HepG2 (cell line): ENCODE data around the gene PDCD10. TPM values are rescaled to one million over a fixed set of nuclear protein-coding genes. Genes with fewer than 3 reads are reported as not detected.

Source experiments
- ARNTL ChIP-seq: sonication (generic); formaldehyde crosslinking; IDR thresholded peaks from 2 replicates; pipeline ENCODE4 v1.4.0; 2020; ENCODE audit warnings: mild to moderate bottlenecking, missing genetic modification reagents
- ATF1 ChIP-seq: IDR thresholded peaks from 2 replicates; pipeline ENCODE4 v1.6.1; 2016; ENCODE audit warnings: mild to moderate bottlenecking, control low read depth
- ELF1 ChIP-seq: sonication (generic); formaldehyde crosslinking; IDR thresholded peaks from 2 replicates; pipeline ENCODE4 v1.4.0; 2020; ENCODE audit warnings: missing genetic modification reagents
- FOXO1 ChIP-seq: sonication (generic); formaldehyde crosslinking; IDR thresholded peaks from 2 replicates; pipeline ENCODE4 v1.4.0; 2020; ENCODE audit warnings: missing genetic modification reagents
- HDAC2 ChIP-seq: sonication (generic); formaldehyde crosslinking; IDR thresholded peaks from 2 replicates; pipeline ENCODE4 v1.4.0; 2020; ENCODE audit warnings: missing genetic modification reagents
- KAT8 ChIP-seq: IDR thresholded peaks from 2 replicates; pipeline ENCODE4 v1.6.1; 2016; ENCODE audit warnings: missing genetic modification reagents, missing compliant biosample characterization
- MNT ChIP-seq: fragments of 450-650 bp; IDR thresholded peaks from 2 replicates; pipeline ENCODE4 v1.6.1; 2016
- ONECUT2 ChIP-seq: sonication (generic); formaldehyde crosslinking; IDR thresholded peaks from 2 replicates; pipeline ENCODE4 v1.4.0; 2020; ENCODE audit warnings: missing genetic modification reagents
- PBX3 ChIP-seq: sonication (generic); formaldehyde crosslinking; IDR thresholded peaks from 2 replicates; pipeline ENCODE4 v1.8.1; 2023; ENCODE audit warnings: missing genetic modification reagents, inconsistent platforms, borderline replicate concordance
- PPARG ChIP-seq: conservative IDR thresholded peaks from 2 replicates; pipeline ENCODE4 v1.6.1; 2016; ENCODE audit warnings: missing biosample characterization, missing genetic modification reagents
- PTBP1 ChIP-seq: fragments of 200-400 bp; formaldehyde crosslinking; IDR thresholded peaks from 2 replicates; pipeline ENCODE4 v1.6.1; 2018; ENCODE audit warnings: low read length, low read depth; ENCODE audit not compliant: poor library complexity, severe bottlenecking
- SCMH1 ChIP-seq: sonication (generic); formaldehyde crosslinking; IDR thresholded peaks from 2 replicates; pipeline ENCODE4 v1.9.0; 2021; ENCODE audit warnings: missing genetic modification reagents, mild to moderate bottlenecking, borderline replicate concordance
- SOX5 ChIP-seq: IDR thresholded peaks from 2 replicates; pipeline ENCODE4 v1.6.1; 2016; ENCODE audit warnings: borderline replicate concordance
- TEAD3 ChIP-seq: optimal IDR thresholded peaks from 2 replicates; pipeline ENCODE3; 2016; ENCODE audit warnings: borderline replicate concordance
- TERF1 ChIP-seq: sonication (generic); formaldehyde crosslinking; IDR thresholded peaks from 2 replicates; pipeline ENCODE4 v1.8.0; 2022; ENCODE audit warnings: mild to moderate bottlenecking, missing genetic modification reagents, moderate library complexity
- ZFP36L1 ChIP-seq: sonication (generic); formaldehyde crosslinking; IDR thresholded peaks from 2 replicates; pipeline ENCODE4 v1.8.0; 2022; ENCODE audit warnings: mild to moderate bottlenecking, missing genetic modification reagents, moderate library complexity
- ZFY ChIP-seq: sonication (generic); formaldehyde crosslinking; IDR thresholded peaks from 2 replicates; pipeline ENCODE4 v1.4.0; 2020; ENCODE audit warnings: missing genetic modification reagents
- ZKSCAN5 ChIP-seq: sonication (generic); formaldehyde crosslinking; IDR thresholded peaks from 2 replicates; pipeline ENCODE4 v1.5.1; 2020; ENCODE audit warnings: mild to moderate bottlenecking, missing genetic modification reagents
- ZNF383 ChIP-seq: sonication (generic); formaldehyde crosslinking; IDR thresholded peaks from 2 replicates; pipeline ENCODE4 v1.4.0; 2020; ENCODE audit warnings: missing genetic modification reagents, mild to moderate bottlenecking, borderline replicate concordance
- polyA plus RNA-seq, 8 experiments: library from polyadenylated mRNA; depleted of rRNA in 3 of 8; stranded (reverse) in 7 of 8; unstranded in 1 of 8; fragments of >200 nt; fragmentation: Illumina TruSeq in 4 of 8; extraction: Trizol in 4 of 8; gene quantifications; 2 replicates each; pipeline versions ENCODE4 v1.2.1 to v1.2.3, GENCODE V29; 2011 to 2016; ENCODE audit warnings: low read depth in 4 of 8, missing spikeins in 1 of 8, mixed read lengths in 1 of 8; ENCODE audit not compliant: insufficient read depth in 1 of 8
- total RNA-seq, 5 experiments: library from RNA; depleted of rRNA; stranded (reverse); fragments of >200 nt; fragmentation: Illumina TruSeq; extraction: Trizol; gene quantifications; 2 replicates each; pipeline ENCODE4 v1.2.3, GENCODE V29; 2016; ENCODE audit warnings: low read depth in 1 of 5
- TF ChIP-seq, protein P1 (sequence below): IDR thresholded peaks from 2 replicates; pipeline ENCODE4 v1.6.1; 2016; ENCODE audit warnings: missing biosample characterization, missing genetic modification reagents, low read depth
- TF ChIP-seq, protein P2 (sequence below): sonication (generic); formaldehyde crosslinking; IDR thresholded peaks from 2 replicates; pipeline ENCODE4 v1.4.0; 2020; ENCODE audit warnings: mild to moderate bottlenecking, low read depth, missing genetic modification reagents
- TF ChIP-seq, protein P3 (sequence below): sonication (generic); formaldehyde crosslinking; IDR thresholded peaks from 2 replicates; pipeline ENCODE4 v1.4.0; 2020; ENCODE audit warnings: missing genetic modification reagents

Gene PDCD10
- total and polyA plus RNA-seq, 2 of the 13 experiments (the other 11 are each of a cell fraction or from before 2014, with no cell fraction given) = 48.5 to 53.9 TPM

DNA sequence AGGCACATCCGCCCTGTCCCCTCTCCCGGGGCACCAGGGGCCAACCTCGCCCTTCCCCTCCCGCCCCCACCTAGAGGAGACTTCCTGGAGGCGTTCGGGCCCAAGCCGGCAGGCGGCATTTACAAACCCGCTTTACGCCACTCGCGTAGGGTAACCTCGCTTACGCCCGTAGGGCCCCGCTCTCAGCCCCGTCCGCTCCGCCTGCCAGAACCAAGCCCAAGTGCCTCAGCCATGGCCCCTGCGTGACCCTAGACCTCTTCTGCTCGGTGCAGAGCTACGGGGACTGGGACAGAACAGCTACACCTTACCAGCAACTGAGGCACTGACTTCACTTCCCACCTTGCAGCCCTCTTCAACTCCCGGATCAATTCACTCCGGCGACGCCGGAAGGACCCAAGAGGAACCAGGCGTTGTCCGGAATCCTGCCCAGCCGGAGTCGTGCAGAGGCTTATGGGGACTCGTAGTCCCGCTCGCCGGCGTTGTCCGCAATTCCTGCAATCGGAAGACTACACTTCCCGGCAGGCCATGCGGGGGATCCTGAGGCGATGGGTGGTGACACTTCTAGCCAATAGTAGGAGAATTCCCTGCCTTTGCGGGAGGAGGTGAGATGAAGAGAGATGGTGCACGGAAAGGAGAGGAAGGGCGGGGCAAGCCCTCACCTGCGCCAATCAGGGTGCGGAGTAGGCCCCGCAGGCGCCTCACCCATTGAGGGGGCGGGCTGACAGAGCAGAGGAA is at the start of gene PDCD10 (continued):
- TF ChIP-seq SOX5 (CRISPR knock-in tag) (peak; percentile 49; the same call in 1 of the 2 replicates), ONECUT2 (CRISPR knock-in tag) (peak; percentile 59), ARNTL (no peak), ZNF383 (CRISPR knock-in tag) (no peak), ZKSCAN5 (CRISPR knock-in tag) (peak; percentile 94), FOXO1 (CRISPR knock-in tag) (0 out of 2 replicates have a peak, but pooled peaks have one; percentile 1), PPARG (CRISPR knock-in tag) (no peak), ZFP36L1 (CRISPR knock-in tag) (0 out of 2 replicates have a peak, but pooled peaks have one; percentile 62), ELF1 (CRISPR knock-in tag) (peak; percentile 87), TERF1 (CRISPR knock-in tag) (no peak), ZFY (CRISPR knock-in tag) (peak; percentile 91), MNT (no peak), HDAC2 (CRISPR knock-in tag) (no peak), PBX3 (CRISPR knock-in tag) (no peak), ATF1 (CRISPR knock-in tag) (peak; percentile 77), KAT8 (peak; percentile 60; the same call in 1 of the 2 replicates), SCMH1 (no peak), TEAD3 (CRISPR knock-in tag) (peak; percentile 78), PTBP1 (no peak)
- TF ChIP-seq, protein P1, sequence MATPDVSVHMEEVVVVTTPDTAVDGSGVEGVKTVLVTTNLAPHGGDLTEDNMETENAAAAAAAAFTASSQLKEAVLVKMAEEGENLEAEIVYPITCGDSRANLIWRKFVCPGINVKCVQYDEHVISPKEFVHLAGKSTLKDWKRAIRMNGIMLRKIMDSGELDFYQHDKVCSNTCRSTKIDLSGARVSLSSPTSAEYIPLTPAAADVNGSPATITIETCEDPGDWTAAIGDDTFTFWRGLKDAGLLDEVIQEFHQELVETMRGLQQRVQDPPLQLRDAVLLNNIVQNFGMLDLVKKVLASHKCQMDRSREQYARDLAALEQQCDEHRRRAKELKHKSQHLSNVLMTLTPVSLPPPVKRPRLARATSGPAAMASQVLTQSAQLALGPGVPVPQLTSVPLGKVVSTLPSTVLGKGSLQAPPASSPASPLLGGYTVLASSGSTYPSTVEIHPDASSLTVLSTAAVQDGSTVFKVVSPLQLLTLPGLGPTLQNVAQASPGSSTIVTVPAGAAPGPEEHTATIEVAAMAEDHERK (CRISPR knock-in tag) = peak; percentile 14; the same call in 1 of the 2 replicates
- TF ChIP-seq, protein P2, sequence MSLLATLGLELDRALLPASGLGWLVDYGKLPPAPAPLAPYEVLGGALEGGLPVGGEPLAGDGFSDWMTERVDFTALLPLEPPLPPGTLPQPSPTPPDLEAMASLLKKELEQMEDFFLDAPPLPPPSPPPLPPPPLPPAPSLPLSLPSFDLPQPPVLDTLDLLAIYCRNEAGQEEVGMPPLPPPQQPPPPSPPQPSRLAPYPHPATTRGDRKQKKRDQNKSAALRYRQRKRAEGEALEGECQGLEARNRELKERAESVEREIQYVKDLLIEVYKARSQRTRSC = no peak
- TF ChIP-seq, protein P3, sequence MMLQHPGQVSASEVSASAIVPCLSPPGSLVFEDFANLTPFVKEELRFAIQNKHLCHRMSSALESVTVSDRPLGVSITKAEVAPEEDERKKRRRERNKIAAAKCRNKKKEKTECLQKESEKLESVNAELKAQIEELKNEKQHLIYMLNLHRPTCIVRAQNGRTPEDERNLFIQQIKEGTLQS (CRISPR knock-in tag) = no peak
